Mucosa of descending colon (tissue), 3 donors: ENCODE data around the gene SUPT4H1. TPM values are rescaled to one million over a fixed set of nuclear protein-coding genes. Genes with fewer than 3 reads are reported as not detected.

Experiments used
- ATAC-seq: fragments of 200-7000 bp; cut with Tn5 transposase; one replicate; pipeline ENCODE4 v1.9.1; 2020; ENCODE audit warnings: mild to moderate bottlenecking, moderate library complexity
- DNase-seq, 3 donors: peaks; one replicate each; pipeline ENCODE4 v3.0.0-alpha.2; 2020
- H3K36me3 ChIP-seq: fragments of 200-600 bp; one replicate; pipeline ENCODE4 v1.8.0; 2021; ENCODE audit warnings: low read depth, mild to moderate bottlenecking
- H3K4me1 ChIP-seq: fragments of 200-600 bp; one replicate; pipeline ENCODE4 v1.8.0; 2021; ENCODE audit warnings: low read depth, mild to moderate bottlenecking
- H3K4me3 ChIP-seq: fragments of 200-600 bp; one replicate; pipeline ENCODE4 v1.8.0; 2021; ENCODE audit warnings: mild to moderate bottlenecking
- H3K9me3 ChIP-seq: fragments of 200-600 bp; one replicate; pipeline ENCODE4 v1.8.0; 2021; ENCODE audit warnings: mild to moderate bottlenecking
- CTCF ChIP-seq: fragments of 200-600 bp; IDR thresholded peaks from one replicate; pipeline ENCODE4 v1.8.0; 2022; ENCODE audit warnings: antibody characterized with exemption, mild to moderate bottlenecking
- intact Hi-C, 2 donors: fragments of 100-400 bp; cut with DNase I in 1 of 2; cut with micrococcal nuclease in 1 of 2; formaldehyde crosslinking; loops; one replicate each; pipeline versions ENCODE4 v1.11.0 to v1.11.1; 2022; cut with DNase I, micrococcal nuclease
- total RNA-seq, 3 donors: library from RNA; stranded (reverse); fragmentation: NEBNext Ultra II Directional in 2 of 3; extraction: Animal tissue kit (Norgen Biotek cat#: 25700) in 2 of 3; gene quantifications; one replicate each; pipeline versions ENCODE4 v1.2.1 to v1.2.4, GENCODE V29; 2021 to 2023
- donor health status: DM: no; HTN: no; CAD: no; lungs with moderate emphysema.
- donor health status: DM: no; HTN: no; CAD: no.
- donor health status: DM: no; HTN: yes; CAD: no.

Gene SUPT4H1
- total RNA-seq, 3 donors from 2014 or later: 57.9 to 79.5 (median 68.9) TPM

DNA sequence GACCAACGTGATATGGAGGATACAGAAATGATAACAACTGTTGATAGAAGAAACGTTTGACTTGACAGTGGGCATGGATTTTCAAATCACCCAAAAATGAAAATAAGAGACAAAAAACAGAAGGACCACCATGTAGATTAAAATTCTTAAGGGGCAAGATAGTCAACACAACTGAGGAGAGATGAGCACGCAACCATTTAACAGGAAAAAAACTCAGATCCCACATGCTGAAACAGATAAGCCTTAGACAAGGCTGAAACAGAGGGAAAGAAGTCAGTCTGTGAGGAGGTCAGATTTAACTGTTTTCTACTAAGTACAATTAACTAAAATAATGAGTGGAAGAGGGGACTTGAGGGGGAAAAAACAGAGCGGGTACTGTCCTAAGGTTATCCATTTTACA, 44.2 kb upstream of the SUPT4H1 start:
- no peak for TF ChIP-seq CTCF
- Histone ChIP-seq H3K4me1 (peaks cover 20% of the 10 kb centered on the region), H3K9me3 (no peaks in the 10 kb centered on the region), H3K36me3 (no peaks in the 10 kb centered on the region), H3K4me3 (no peak overlapping the region)
- ATAC-seq: no peak
- no peak for DNase-seq
- intact Hi-C loops: no loop called here

DNA sequence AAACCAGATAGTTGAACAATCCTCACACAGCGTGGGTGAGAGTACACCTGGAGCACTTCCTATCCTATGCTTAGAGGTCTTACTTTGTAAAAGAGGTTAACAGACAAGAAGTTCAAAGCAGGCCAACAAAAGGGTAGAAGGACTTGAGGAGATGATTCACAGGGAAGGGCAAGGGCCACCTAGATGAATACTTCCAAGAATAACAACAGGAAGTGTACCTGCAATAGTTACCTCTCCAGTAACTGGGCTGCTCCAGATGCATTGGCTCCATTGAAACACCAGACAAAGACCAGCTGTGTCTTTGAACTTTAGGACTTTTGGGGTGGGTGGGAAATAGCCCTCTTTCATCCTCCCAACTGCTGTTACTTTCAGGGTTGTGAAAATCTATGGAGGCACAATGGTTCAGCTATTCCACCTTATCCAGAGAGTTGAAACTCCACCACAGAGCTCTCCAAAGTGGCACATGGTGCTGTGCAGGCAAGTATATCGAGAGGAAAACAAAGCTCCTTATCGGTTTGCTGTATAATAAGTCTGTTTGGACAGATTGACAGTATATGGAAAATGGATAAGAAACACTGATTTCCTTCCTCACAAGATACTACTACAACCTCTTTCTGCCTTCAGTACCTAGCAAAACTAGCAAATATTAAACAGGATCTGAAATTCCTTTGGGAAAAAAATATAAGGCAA, 42.7 kb upstream of the SUPT4H1 start:
- ATAC-seq: peak; percentile 76
- TF ChIP-seq CTCF: no peak
- DNase-seq: no peak
- Histone ChIP-seq H3K36me3 (no peaks in the 10 kb centered on the region), H3K4me1 (peaks cover 16% of the 10 kb centered on the region), H3K4me3 (no peak overlapping the region), H3K9me3 (no peaks in the 10 kb centered on the region)
- intact Hi-C loops: no loop called here

DNA sequence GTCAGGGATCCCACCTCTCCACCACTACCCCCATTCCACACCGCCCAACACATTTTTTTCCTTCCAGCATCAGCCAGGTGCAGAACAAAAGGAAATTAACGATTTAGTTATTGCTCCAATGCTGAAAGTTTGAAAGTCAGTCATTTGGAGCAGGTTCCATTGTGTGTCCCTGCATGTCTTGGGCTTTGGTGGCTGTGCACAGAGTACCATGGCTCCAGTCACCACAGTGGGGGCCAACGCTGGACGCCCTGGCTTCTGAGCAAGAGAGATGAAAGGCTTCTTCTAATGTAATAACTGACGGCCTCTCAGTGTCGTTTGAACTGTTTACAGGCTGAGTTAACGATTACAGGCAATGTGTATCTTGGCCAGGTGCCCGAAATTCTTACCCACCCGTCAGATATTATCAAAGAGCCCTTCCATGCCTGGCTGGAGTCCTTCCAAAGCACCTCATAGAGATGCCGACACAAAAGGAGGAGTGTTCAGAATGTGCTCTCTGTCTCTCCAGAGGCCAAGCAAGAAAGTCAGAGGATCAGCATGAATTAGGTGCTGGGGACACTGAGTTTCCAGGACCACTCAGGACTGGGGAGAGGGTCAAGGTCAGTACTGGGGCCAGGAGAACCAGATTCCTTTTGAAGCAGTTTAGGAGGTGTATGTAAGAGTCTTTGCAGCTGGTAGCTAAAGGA, 39.4 kb upstream of the SUPT4H1 start:
- Histone ChIP-seq H3K4me3 (no peak overlapping the region), H3K36me3 (no peaks in the 10 kb centered on the region), H3K4me1 (peaks cover 26% of the 10 kb centered on the region), H3K9me3 (no peaks in the 10 kb centered on the region)
- peak; percentile 72 for ATAC-seq
- TF ChIP-seq CTCF: no peak
- intact Hi-C loops: no loop called here
- DNase-seq: peak; percentile 72 to 97 (median 81)

- H3K36me3 ChIP-seq: no peaks in the 10 kb centered on the region
- no peak overlapping the region for H3K4me3 ChIP-seq
- DNase-seq (no peak), ATAC-seq (no peak)
- no peaks in the 10 kb centered on the region for H3K9me3 ChIP-seq
- intact Hi-C loops: no loop called here
- TF ChIP-seq CTCF: no peak
- H3K4me1 ChIP-seq: peaks cover 26% of the 10 kb centered on the region
Measured at GRCh38 chr17:58390884-58391283, 38.9 kb upstream of the SUPT4H1 start.

DNA sequence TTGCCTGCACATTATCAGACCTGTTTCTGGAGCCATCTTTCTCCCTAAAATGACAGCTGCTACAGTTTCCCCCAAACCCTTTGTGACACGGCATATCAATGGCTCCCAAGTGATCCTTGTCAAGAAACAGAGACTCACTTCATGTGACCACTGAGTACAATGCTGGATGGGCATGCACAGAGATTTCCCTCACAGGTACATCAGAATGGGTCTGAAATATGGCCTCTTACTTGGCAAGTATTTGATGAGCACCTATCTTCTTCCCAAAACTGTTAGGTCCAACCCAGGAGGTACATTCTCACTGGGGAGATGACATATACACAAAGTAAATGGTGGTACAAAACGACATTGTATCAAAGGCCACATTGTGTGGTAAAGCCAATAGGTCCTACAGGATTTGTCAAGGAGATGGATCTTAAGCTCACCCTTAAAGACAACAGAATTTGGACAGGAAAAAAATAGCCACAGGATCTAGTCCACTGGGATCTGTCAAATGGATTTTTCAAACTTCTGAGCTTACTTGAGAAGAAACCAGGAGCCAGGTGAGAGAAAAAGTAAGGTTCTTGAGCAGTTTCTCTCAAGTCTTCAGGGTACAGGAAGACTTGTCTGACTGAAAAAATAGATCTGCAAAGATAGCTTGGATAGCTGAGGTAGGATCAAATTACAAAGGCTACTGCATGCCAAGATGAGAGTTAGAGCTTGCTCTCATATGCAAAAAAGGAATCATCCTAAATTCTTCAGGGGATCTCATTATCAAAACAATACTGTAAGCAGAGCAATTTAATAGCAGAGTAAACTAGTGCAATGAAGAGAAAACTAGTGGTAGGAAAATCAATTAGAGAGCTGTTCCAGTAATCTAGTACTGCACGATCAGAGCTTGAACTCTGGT, 36.5 kb upstream of the SUPT4H1 start:
- H3K4me1 ChIP-seq: peaks cover 30% of the 10 kb centered on the region

More for the DNA sequence above, 36.5 kb upstream of the SUPT4H1 start:
- Histone ChIP-seq H3K9me3 (no peaks in the 10 kb centered on the region), H3K4me3 (no peak overlapping the region), H3K36me3 (no peaks in the 10 kb centered on the region)
- intact Hi-C loops: no loop called here
- no peak for TF ChIP-seq CTCF
- DNase-seq (no peak), ATAC-seq (no peak)
